ENCODE data around the gene CSH2. TPM values are rescaled to one million over a fixed set of nuclear protein-coding genes. Genes with fewer than 3 reads are reported as not detected.

CSH2 gene
- total and polyA plus RNA-seq, 2 of the 13 experiments (the other 11 are each of a cell fraction or from before 2014, with no cell fraction given), result not detected

DNA sequence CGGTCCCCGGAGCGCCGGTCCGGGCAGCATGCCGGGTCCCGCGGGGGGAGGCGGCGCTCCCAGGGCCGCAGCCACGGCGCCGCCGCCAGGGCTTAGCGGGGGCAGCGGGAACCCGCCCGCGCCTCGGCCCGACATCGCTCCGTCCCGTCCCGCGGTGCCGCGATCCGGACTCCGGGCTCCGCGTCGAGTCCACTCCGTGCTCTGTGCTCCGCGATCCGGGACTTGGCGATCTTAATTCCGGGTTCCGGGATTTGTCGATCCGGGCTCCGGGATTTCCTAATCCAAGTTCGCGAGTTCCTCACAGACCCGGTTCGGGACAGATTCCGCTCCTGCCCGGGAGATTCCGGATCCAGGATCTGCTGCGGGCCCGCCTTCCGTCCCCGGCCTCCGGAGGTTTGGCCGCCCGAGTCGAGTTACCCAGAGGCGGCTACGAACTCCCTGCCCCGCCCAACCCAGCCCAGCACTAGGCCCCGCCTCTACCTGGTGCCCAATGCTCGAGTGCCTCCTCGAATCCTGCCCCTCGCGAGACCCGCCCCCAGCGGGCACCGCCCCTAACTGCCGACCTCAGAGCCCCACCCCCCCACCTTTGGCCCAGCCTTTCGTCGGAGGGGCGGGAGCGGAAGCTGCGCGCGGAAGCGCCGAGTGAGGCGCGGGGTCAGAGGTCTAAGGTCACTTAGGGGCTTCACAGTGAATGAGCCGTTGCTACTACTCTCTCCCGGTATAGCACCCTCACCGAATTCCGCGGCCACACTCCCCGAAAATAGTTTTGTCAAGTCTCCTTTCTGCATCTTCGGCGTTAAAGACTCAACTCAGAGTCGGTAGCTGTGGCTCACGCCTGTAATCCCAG, 30.7 kb downstream of the CSH2 start, which contains the start of gene SMARCD2 (continued):
- TF ChIP-seq PCBP2 (optimal IDR thresholded peaks at IDR 0.05; ENCODE audit: low read depth, low read length, poor library complexity, severe bottlenecking) (no peak), ZNF879 (CRISPR knock-in tag; IDR thresholded peaks at IDR 0.05) (peak; percentile 47; the same call in 1 of the 2 replicates), TFDP1 (CRISPR knock-in tag; IDR thresholded peaks at IDR 0.05; ENCODE audit: borderline replicate concordance) (peak; percentile 77; the same call in 1 of the 2 replicates), ZMYM2 (CRISPR knock-in tag; IDR thresholded peaks at IDR 0.05) (no peak), KMT2A (CRISPR knock-in tag; IDR thresholded peaks at IDR 0.05) (peak; percentile 75; the same call in 1 of the 2 replicates), ZNF549 (CRISPR knock-in tag; IDR thresholded peaks at IDR 0.05) (no peak; the same call in 1 of the 2 replicates), ZNF550 (CRISPR knock-in tag; IDR thresholded peaks at IDR 0.05; ENCODE audit: borderline replicate concordance) (0 out of 2 replicates have a peak, but pooled peaks have one; percentile 43), ZNF335 (CRISPR knock-in tag; IDR thresholded peaks at IDR 0.05) (peak; percentile 84), HOXA9 (CRISPR knock-in tag; IDR thresholded peaks at IDR 0.05; ENCODE audit: borderline replicate concordance) (peak; percentile 97), ZC3H4 (CRISPR knock-in tag; IDR thresholded peaks at IDR 0.05; ENCODE audit: borderline replicate concordance) (no peak; the same call in 1 of the 2 replicates), ZNF619 (CRISPR knock-in tag; IDR thresholded peaks at IDR 0.05) (0 out of 2 replicates have a peak, but pooled peaks have one; percentile 72), NFYB (CRISPR knock-in tag; IDR thresholded peaks at IDR 0.05) (peak; percentile 67), TCF12 (IDR thresholded peaks at IDR 0.05) (no peak), TCF12 (CRISPR knock-in tag; IDR thresholded peaks at IDR 0.05) (peak; percentile 78)
- TF ChIP-seq, protein P1, sequence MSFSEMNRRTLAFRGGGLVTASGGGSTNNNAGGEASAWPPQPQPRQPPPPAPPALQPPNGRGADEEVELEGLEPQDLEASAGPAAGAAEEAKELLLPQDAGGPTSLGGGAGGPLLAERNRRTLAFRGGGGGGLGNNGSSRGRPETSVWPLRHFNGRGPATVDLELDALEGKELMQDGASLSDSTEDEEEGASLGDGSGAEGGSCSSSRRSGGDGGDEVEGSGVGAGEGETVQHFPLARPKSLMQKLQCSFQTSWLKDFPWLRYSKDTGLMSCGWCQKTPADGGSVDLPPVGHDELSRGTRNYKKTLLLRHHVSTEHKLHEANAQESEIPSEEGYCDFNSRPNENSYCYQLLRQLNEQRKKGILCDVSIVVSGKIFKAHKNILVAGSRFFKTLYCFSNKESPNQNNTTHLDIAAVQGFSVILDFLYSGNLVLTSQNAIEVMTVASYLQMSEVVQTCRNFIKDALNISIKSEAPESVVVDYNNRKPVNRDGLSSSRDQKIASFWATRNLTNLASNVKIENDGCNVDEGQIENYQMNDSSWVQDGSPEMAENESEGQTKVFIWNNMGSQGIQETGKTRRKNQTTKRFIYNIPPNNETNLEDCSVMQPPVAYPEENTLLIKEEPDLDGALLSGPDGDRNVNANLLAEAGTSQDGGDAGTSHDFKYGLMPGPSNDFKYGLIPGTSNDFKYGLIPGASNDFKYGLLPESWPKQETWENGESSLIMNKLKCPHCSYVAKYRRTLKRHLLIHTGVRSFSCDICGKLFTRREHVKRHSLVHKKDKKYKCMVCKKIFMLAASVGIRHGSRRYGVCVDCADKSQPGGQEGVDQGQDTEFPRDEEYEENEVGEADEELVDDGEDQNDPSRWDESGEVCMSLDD (CRISPR knock-in tag; IDR thresholded peaks at IDR 0.05; ENCODE audit: borderline replicate concordance), result peak; percentile 88
- TF ChIP-seq, protein P2, sequence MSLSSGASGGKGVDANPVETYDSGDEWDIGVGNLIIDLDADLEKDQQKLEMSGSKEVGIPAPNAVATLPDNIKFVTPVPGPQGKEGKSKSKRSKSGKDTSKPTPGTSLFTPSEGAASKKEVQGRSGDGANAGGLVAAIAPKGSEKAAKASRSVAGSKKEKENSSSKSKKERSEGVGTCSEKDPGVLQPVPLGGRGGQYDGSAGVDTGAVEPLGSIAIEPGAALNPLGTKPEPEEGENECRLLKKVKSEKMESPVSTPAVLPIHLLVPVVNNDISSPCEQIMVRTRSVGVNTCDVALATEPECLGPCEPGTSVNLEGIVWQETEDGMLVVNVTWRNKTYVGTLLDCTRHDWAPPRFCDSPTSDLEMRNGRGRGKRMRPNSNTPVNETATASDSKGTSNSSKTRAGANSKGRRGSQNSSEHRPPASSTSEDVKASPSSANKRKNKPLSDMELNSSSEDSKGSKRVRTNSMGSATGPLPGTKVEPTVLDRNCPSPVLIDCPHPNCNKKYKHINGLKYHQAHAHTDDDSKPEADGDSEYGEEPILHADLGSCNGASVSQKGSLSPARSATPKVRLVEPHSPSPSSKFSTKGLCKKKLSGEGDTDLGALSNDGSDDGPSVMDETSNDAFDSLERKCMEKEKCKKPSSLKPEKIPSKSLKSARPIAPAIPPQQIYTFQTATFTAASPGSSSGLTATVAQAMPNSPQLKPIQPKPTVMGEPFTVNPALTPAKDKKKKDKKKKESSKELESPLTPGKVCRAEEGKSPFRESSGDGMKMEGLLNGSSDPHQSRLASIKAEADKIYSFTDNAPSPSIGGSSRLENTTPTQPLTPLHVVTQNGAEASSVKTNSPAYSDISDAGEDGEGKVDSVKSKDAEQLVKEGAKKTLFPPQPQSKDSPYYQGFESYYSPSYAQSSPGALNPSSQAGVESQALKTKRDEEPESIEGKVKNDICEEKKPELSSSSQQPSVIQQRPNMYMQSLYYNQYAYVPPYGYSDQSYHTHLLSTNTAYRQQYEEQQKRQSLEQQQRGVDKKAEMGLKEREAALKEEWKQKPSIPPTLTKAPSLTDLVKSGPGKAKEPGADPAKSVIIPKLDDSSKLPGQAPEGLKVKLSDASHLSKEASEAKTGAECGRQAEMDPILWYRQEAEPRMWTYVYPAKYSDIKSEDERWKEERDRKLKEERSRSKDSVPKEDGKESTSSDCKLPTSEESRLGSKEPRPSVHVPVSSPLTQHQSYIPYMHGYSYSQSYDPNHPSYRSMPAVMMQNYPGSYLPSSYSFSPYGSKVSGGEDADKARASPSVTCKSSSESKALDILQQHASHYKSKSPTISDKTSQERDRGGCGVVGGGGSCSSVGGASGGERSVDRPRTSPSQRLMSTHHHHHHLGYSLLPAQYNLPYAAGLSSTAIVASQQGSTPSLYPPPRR (CRISPR knock-in tag; IDR thresholded peaks at IDR 0.05; ENCODE audit: borderline replicate concordance), result no peak; the same call in 1 of the 2 replicates
- TF ChIP-seq, protein P3, sequence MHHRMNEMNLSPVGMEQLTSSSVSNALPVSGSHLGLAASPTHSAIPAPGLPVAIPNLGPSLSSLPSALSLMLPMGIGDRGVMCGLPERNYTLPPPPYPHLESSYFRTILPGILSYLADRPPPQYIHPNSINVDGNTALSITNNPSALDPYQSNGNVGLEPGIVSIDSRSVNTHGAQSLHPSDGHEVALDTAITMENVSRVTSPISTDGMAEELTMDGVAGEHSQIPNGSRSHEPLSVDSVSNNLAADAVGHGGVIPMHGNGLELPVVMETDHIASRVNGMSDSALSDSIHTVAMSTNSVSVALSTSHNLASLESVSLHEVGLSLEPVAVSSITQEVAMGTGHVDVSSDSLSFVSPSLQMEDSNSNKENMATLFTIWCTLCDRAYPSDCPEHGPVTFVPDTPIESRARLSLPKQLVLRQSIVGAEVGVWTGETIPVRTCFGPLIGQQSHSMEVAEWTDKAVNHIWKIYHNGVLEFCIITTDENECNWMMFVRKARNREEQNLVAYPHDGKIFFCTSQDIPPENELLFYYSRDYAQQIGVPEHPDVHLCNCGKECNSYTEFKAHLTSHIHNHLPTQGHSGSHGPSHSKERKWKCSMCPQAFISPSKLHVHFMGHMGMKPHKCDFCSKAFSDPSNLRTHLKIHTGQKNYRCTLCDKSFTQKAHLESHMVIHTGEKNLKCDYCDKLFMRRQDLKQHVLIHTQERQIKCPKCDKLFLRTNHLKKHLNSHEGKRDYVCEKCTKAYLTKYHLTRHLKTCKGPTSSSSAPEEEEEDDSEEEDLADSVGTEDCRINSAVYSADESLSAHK (CRISPR knock-in tag; IDR thresholded peaks at IDR 0.05; ENCODE audit: borderline replicate concordance), result no peak
